GM12801 (cell line): ENCODE results near the gene ASTN2.

Experiments
- TF ChIP-seq, protein P1 (sequence below): IDR thresholded peaks from one replicate; pipeline ENCODE4 v1.5.1; 2011; ENCODE audit warnings: control low read depth; ENCODE audit not compliant: insufficient read length; ENCODE audit errors: extremely low read depth

ASTN2 gene

DNA sequence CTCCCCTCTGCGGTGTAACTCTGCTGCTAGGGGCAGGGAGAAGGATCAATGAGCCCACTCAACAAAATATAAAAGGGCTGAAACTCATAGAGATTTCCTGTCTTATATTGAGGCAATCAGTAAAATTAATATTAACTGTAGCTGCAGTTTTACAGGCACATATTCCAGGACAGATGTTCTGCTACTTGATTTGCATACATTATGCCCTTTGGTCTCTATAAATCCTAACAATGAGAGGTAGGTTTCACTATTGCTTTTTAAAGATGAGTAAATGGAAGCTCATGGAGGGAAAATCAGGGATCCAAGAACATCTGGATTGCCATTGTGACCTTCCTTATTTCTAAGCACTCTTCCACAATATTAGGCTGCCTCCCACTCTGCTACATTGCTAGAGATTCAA, 751.3 kb downstream of the ASTN2 start:
- TF ChIP-seq, protein P1, sequence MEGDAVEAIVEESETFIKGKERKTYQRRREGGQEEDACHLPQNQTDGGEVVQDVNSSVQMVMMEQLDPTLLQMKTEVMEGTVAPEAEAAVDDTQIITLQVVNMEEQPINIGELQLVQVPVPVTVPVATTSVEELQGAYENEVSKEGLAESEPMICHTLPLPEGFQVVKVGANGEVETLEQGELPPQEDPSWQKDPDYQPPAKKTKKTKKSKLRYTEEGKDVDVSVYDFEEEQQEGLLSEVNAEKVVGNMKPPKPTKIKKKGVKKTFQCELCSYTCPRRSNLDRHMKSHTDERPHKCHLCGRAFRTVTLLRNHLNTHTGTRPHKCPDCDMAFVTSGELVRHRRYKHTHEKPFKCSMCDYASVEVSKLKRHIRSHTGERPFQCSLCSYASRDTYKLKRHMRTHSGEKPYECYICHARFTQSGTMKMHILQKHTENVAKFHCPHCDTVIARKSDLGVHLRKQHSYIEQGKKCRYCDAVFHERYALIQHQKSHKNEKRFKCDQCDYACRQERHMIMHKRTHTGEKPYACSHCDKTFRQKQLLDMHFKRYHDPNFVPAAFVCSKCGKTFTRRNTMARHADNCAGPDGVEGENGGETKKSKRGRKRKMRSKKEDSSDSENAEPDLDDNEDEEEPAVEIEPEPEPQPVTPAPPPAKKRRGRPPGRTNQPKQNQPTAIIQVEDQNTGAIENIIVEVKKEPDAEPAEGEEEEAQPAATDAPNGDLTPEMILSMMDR: no peak

DNA sequence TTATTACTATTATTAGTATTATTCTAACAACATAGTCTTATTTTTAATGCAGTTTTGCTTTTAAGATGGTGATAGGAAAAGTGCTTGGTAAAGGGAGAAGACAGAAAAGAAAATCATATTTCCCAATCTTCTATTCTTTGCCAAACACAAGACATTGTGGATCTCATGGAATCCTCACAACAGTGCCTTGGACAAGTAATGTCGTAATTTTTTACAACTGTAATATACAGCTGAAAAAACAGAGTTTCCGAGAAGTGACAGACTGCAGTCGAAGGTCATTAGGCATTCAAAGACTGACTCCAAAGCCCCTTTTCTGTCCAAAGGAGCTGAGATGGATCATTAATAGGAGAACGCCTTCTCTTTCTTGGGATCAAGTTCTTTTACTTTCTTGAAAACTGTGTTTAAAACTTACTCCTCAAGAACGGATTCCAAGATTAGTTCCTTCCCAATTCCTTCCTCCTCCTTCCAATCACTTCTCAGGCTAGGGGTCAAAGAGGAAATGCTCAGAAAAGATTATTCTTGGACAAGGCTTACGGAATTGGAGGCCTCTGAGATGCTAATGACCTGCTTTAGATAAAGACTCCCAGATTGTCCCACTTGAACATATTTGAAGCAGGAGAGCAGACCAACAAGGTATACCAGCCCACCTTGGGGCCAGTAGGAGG, 752.1 kb downstream of the ASTN2 start:
- TF ChIP-seq, protein P1: no peak

DNA sequence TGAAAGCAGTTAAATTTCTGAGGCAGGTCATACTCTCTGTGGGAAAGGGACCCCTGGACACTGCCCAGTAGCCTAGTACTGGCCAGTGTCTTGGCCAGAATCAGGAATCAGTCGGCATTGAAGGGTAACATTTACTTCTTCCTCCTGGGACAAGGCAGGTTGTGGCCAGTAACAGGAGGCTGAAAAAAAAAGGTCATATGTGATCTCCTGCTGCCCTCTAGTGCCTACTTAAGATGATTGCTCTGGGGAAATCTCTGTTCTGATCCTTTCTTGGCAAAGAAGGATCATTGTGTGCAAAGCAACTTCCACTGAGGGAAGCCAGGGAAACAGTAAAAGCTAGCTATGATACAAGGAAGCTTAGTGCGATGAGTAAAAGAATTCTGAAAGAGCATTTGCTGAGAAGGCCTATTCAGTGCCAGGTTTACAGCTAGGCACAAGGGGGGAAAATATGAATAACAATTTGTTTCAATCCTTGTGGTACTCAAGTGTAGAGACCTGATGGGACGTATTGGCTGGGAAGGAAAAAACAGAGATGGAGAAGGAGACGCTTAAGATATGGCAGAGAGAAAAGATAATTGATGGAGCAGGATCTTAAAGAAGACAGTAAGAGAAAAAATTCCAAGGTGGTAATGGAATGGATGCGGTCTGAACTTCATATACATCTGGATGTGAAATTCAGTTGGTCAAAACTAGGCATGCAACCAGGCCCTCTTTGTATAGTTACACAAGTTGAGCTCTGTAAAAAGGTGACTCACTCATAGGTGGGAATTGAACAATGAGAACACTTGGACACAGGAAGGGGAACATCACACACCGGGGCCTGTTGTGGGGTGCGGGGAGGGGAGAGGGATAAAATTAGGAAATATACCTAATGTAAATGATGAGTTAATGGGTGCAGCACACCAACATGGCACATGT, 753.6 kb downstream of the ASTN2 start:
- TF ChIP-seq, protein P1: no peak

DNA sequence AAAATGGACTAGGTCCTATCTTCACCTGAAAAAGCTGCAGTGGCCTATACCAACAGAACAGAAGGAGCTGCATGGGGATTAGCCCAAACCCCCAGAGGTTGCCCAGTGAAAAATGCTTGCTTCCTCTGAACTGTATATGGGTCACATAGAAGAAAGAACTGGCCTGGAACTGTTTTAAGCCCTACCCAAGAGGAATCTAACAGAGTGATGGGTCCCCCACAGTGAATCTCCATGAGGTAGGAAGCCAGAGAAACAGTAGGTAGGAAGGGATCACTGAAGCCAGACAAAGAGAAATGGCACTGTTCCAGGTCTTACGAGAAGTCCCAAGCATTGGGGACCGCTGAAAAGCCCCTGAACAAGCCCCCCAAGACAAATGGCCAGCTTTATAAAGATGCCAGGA, 756.6 kb downstream of the ASTN2 start:
- TF ChIP-seq, protein P1: no peak

DNA sequence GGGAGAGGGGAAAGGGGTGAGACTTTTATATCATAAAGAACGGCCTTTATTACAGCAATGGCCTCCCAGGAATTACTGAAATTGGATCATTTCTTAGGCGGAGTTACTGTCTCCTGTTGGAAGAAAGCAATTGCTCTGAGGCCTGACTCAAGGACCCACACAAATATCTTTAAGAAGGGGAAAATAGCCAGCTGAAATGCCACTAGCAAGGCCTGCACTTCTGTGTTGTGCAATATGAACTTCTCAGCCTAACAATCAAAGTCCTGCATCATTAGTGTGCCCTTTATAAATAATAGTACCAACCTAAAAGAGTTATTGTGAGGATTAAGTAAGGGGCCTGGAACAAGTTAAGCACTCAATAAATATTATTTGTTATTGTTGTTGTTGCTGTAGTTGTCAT, 757.9 kb downstream of the ASTN2 start:
- TF ChIP-seq, protein P1: no peak

DNA sequence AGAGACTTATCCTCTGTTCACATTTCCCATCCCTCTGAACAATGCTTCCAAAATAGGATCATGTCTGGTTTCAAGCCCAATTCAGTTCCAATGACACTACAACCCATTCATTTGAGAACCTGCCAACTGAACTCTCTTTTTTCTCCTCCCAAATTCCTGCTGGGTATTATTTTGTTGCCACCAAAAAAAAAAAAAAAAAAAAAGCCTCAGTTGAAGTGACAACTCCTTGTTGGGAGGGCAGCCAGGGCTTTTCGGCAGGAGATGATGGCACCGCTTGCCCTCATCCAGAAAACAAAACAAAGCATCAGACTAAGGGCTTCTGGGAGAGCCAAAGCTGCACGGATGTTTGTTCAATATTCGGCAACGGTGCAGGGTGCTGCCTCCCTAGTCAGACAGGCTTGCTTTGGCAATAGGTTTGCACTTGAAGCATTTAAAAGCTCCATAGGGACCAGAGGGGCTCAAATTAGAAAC, 758.3 kb downstream of the ASTN2 start:
- TF ChIP-seq, protein P1: no peak

DNA sequence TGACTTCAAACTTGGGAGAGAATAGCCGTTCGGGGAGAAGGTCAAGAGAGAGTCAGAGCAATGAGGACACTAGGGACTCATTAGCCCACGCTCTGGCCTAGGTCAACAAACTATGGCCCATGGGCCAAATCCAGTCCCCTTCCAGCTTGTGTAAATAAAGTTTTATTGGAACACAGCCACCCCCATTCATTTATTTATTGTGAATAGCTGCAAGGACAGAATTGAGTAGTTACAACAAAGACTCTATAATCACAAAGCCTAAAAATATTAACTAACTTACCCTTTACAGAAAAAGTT, 760.9 kb downstream of the ASTN2 start:
- TF ChIP-seq, protein P1: no peak
